ENCODE data around the gene GNAT2.
"Not testable (repeated sequence)": the region's sequence is repeated elsewhere in the genome, so short reads cannot be mapped to it uniquely, and the experiment has no call there.

GNAT2 gene

GRCh38 chr1:109619576-109620400 lies at the start of gene GNAT2, which contains the start of gene AMPD2:
TSS of gene GNAT2 (minus strand) at chr1:109619616. CDS start at chr1:109612870, 6,746 bp downstream.
TSS of gene AMPD2 (plus strand) at chr1:109619837. CDS start at chr1:109621176, 1,339 bp downstream.
- DNase-seq, result peak; percentile 85

GRCh38 chr1:109668123-109668775 lies 48.8 kb upstream of the GNAT2 start:
- no peak for DNase-seq

DNA sequence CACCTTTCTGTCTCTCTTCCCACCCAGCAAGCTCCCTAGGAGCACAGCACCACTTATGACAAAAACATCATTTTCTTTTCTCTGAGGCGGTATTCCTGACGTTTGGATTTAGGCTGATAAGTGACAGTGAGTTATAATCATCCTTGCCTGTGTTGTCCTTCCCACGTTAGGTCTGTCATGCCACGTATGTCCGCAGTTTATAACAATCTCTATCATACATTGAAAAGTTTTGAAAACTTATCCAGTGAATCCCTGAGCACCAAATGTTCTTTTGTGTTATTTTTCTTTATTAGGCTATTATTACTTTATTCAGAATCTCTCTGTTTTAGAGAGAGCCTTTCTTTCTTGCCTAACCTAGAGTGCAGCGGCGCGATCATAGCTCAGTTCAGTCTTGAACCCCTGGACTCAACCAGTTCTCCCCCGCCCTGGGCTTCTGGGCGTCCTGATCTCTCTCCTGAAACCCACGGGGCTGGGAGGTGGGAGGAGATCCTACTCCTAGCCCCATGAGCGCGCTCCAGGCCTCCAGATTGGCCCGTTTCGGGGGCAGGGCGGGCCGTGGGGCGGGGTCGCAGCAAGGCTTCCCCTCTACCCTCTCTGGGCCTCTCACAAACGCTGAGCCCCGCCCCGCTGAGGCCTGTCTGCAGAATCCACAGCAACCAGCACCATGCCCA lies 48.2 kb upstream of the GNAT2 start, which contains the start of gene GSTM2:
TSS of gene GSTM2 (plus strand) at position 606 of the 671 bp plus-strand sequence. CDS start at position 665, 59 bp downstream.
- peak; percentile 83 for DNase-seq

DNA sequence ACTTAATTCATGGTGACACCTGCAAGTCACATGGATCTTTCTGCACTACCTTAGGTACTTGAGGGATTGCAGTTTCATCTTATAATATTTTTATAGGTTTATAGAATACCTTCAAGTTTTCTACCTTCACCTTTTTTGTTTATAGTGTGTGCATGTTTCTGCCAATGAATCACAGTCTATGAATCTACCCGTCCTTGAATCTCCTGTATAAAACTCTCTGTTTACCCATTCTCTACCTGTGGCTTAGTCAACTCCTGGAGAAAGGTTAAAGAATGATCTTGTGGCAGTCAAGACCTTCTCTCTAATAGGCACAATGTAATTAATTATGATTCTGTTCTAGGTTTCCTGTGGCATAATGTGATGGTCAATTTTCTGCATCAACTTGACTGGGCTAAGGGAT lies 45.3 kb upstream of the GNAT2 start:
- no peak for DNase-seq

GRCh38 chr1:109661391-109661790 lies 42.0 kb upstream of the GNAT2 start:
- no peak for DNase-seq

GRCh38 chr1:109660691-109661026 lies 41.2 kb upstream of the GNAT2 start:
- DNase-seq, result not testable (repeated sequence)

DNA sequence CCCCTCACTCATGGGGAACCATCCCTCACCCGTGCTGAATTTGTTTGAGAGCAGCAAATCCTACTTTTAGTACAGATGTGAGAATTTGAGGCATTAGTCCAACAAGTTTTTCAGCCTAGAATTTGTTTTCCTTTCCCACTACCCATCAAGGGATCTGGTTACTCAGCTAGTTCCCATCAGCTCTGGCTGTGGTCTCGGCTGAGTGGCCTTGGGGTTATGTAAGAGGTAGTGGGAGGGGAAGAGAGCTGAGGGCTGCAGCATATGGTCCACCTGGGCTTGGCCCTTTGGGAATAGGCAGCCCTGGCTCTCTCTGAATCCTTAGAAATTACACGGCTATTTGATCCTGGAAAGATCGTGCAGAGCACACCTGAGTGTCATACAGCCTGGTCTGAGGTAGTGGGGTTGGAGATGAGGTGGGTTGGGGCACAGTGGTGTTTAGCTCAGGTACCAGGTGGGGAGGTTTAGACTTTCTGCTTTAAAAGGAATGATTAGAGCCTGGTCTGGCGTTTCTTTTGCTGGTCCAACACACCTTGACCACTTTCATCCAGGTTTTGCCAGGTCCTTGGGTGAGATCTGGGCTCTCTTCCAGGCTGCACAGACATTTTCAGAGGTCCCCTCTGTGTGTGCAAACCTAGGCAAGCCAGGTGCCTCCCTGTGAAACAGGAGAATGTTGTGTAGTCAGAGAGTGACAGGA lies 40.7 kb upstream of the GNAT2 start:
- no peak for DNase-seq

DNA sequence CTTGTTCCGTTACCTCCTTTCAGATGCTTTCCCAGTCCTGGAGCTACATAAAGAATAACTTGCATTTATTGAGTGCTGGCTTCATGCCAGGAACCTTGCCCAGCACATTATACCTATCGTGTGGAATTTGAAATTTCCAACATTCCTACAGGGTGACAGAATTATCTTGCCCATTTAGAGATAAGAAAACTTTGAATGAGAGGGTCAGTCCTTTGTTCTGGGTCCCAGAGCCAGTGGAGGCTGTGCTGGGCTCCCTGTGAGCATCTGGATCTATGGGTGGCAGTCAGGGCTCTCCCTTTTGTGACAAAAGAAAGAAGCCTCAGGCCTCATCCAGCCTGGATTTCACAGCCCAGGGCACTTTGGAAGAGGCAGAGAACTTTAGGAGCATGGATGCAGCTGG lies 39.7 kb upstream of the GNAT2 start:
- DNase-seq, result no peak

DNA sequence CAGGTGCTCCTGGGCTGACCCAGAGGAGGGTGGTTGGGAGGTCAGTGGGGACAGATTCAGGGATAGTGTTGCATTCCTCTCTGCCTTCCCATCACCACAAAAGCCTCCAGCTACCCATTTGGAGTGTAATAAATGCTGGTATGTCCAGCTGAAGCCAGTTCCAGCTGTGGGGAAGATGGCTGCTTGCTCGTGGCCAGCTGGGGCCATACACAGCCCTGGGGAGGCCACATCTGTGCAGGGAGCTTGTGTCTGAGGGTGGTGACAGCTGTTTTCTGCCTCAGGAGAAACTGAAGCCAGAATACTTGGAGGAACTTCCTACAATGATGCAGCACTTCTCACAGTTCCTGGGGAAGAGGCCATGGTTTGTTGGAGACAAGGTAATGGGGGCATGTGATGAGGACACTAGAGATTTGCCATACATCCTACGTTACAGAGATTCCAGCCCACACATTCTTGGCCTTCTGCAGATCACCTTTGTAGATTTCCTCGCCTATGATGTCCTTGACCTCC lies 39.2 kb upstream of the GNAT2 start:
- no peak for DNase-seq

DNA sequence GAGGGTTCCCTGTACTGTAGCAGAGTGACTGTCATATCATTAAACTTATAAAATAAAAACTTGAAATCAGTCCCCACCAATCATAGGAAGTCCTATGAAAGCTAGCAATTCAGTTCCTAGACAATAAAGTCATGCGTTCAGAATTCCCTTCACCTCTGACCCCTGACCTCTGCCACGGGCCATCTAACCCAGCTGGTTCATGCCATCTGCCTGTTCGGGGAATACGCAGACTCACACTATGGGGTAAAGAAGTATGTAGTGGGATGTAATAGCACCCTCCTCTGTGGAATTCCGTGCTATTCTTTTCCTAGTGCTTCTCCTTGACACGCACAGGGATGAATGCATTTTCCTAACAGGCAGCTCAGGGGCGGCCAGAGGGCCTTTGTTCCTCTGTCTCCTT lies 38.6 kb upstream of the GNAT2 start:
- DNase-seq, result no peak

DNA sequence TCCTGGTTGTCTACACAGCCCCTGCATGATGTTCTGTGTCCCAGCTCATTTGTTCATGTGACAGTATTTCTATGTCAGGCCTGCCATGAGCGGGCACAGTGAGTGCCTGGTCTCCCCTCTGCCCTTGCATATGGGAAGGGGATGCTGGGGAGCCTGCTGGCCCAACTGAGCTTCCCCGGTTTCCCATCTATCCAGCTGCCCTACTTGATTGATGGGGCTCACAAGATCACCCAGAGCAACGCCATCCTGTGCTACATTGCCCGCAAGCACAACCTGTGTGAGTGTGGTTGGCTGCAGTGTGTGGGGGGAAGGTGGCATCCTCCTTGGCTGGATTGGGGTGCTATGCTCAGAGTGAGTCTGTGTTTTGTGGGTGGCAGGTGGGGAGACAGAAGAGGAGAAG lies 38.0 kb upstream of the GNAT2 start:
- no peak for DNase-seq

- DNase-seq, result peak; percentile 74
These were observed 36.5 kb upstream of the GNAT2 start, which contains the start of gene GSTM4 for GRCh38 chr1:109655615-109656519. TSS of gene GSTM4 (plus strand) at chr1:109656099. CDS start at chr1:109656390, 291 bp downstream.

GRCh38 chr1:109654519-109654918 lies 35.1 kb upstream of the GNAT2 start:
- no peak for DNase-seq

DNA sequence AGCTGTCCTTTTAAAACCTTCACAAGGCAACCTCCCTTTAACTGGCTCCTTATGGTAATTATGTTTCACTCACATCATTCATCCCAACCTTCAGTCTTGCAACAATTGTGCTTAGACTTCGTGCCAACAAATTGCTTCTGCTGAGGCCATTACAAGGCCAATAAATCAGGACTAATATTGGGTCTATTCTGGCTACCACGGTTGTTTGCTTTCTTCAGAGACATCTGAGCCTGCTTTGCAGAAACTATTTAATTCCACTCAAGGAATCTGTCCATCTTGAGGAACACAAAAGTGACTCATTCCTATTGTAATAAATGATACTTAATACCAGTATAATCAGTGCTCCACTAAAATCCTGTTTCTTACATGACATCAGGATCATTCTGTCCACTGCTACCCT lies 33.9 kb upstream of the GNAT2 start:
- DNase-seq, result no peak

GRCh38 chr1:109652402-109652801 lies 33.0 kb upstream of the GNAT2 start:
- no peak for DNase-seq

DNA sequence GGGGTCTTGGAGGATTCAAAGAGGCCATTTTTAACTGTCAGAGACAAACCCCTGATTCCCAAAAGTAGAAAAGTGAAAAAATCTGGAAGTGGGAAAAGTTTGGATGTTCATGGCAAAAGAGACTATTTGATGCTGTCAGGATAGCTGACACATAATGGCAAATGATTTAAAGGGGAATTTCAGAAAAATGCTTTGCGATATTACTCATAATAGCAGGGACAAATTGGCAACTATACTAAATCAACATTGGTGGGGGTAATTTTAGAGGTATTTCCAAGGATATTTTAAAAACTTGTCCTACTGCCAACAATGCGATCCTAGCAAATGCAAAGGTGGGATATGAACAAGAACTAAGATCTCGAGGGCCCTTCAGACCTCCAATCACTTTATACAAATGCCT lies 31.2 kb upstream of the GNAT2 start:
- DNase-seq, result no peak

DNA sequence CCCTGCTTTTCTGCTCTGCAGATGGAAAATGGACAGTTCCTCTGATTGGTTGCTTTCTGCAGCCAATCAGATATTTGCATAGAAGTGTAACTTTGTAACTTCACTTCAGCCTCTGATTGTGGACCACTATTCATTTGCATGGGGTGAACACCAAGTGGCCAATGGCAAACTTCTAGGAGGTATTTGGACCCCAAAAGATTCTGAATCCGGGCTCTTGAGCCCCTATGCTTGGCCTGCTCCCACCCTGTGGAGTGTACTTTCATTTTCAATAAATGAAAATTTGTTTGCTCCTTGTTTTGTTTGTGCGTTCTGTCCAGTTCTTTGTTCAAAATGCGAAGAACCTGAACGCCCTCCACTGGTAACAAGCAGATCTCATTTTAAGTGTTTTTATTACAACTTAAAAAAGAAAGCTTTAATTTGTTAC lies 30.1 kb upstream of the GNAT2 start:
- no peak for DNase-seq

DNA sequence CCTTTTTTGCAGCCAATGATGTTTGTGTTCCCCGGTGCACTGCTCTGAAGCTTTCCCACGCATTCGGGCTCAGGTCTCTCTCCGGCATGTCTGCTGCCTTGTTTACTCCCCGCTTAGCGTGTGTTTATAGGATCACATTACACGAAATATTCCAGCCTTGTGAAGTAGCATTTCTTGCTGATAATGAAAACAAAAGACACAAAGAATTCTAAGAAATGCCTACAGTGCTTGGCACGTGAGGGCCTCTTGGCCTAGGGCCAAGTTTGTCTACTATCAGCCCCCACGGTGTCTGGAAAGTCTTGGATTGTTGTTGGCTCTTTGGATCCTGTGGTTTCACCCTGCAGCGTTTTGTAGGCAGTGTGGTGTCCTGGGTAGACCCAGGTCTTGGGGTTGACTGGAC lies 25.3 kb upstream of the GNAT2 start:
- no peak for DNase-seq

- peak; percentile 86 for DNase-seq
These were observed 24.2 kb upstream of the GNAT2 start for GRCh38 chr1:109643385-109644230.

DNA sequence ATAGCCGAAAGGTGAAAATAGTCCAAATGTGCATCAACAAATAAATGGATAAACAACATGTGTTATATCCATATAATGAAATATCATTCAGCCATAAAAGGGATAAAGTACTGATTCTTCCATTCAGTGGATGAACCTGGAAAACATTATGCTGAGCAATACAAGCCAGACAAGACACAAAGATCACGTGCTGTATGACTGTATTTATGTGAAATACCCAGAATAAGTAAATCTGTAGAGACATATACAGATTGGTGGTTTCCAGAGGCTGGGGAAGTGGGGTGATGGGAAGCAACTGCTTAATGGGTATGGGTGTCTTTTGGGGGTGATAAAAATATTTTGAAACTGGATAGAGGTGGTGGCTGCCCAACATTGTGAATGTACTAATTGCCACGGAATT lies 23.2 kb upstream of the GNAT2 start:
- no peak for DNase-seq

DNA sequence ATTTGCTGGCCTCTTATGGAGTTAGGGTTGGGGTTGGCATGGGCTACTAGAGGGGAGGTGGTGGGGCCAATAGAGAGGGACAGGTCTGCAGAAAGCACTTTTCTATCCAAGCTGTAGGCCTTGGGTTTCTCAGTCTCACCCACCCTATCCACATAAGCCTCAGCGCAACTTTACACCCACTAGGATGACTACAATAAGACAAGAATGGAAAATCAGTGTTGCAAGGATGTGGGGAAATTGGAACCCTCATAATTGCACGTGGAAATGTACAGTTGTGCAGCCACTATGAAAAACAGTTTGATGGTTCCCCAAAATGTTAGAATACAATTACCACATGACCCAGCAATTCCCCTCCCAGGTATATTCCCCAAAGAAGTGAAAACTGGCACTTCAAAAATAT lies 22.4 kb upstream of the GNAT2 start:
- no peak for DNase-seq

Measured in activated CD4-positive, alpha-beta T cell treated with anti-CD3 and anti-CD28 coated beads, Interleukin-10, Interleukin-2, amounts not matched to agents 100 ng/mL and 50 ng/mL, durations not matched to agents 16 hours and 8 hours (primary cell).